ENCODE measurements around the gene MPI.
A peak's percentile ranks its signal among the peaks of the same experiment; 100 is the strongest.
"Not testable (repeated sequence)": the region's sequence is repeated elsewhere in the genome, so short reads cannot be mapped to it uniquely, and the experiment has no call there.

Gene MPI

DNA sequence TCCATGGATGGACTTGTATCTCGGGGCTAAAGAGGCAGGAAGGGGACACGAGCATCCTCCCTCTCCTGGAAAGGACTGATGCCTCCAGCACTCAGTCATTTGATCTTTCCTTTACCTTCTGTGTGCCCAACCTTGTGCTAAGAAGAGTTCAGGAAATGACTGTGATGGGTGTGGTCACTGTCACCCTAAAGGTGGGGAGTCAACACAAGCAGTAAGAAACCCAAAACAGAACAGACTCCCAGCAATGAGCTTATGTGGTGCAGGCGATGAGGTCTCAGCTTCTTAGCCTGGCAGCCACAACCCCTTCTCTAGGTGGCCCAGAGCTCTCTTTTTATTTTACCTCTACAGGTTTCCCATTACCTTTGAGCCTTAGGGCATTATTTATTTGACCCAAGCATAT, 3.8 kb downstream of the MPI start:
- Histone ChIP-seq H3K9me3 (ENCODE audit: insufficient read depth, low read length) (no peaks in the 10 kb centered on the region), H3K4me3 (ENCODE audit: low read length) (no peak overlapping the region), H3K27me3 (ENCODE audit: low read depth, low read length) (no peaks in the 10 kb centered on the region), H3K27ac (ENCODE audit: low read length) (peak overlapping the region; percentile 92), H3K36me3 (replicated peaks; ENCODE audit: low read depth, low read length) (peaks cover 59% of the 10 kb centered on the region), H3K4me2 (ENCODE audit: low read length) (peak overlapping the region; percentile 98), H2AFZ (ENCODE audit: low read depth, low read length) (no peak overlapping the region), H3K79me2 (ENCODE audit: low read length) (peaks cover 38% of the 10 kb centered on the region), H3K9ac (ENCODE audit: low read length) (peak overlapping the region; percentile 80; the same call in 1 of the 2 replicates), H4K20me1 (ENCODE audit: insufficient read depth, low read length) (no peaks in the 10 kb centered on the region), H3K4me1 (ENCODE audit: low read length) (peaks cover 41% of the 10 kb centered on the region)
- TF ChIP-seq, protein P1, sequence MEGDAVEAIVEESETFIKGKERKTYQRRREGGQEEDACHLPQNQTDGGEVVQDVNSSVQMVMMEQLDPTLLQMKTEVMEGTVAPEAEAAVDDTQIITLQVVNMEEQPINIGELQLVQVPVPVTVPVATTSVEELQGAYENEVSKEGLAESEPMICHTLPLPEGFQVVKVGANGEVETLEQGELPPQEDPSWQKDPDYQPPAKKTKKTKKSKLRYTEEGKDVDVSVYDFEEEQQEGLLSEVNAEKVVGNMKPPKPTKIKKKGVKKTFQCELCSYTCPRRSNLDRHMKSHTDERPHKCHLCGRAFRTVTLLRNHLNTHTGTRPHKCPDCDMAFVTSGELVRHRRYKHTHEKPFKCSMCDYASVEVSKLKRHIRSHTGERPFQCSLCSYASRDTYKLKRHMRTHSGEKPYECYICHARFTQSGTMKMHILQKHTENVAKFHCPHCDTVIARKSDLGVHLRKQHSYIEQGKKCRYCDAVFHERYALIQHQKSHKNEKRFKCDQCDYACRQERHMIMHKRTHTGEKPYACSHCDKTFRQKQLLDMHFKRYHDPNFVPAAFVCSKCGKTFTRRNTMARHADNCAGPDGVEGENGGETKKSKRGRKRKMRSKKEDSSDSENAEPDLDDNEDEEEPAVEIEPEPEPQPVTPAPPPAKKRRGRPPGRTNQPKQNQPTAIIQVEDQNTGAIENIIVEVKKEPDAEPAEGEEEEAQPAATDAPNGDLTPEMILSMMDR (IDR thresholded peaks at IDR 0.05; ENCODE audit: low read depth, low read length), result no peak
- TF ChIP-seq EZH2phosphoT487 (IDR thresholded peaks at IDR 0.05; ENCODE audit: low read depth), result no peak

DNA sequence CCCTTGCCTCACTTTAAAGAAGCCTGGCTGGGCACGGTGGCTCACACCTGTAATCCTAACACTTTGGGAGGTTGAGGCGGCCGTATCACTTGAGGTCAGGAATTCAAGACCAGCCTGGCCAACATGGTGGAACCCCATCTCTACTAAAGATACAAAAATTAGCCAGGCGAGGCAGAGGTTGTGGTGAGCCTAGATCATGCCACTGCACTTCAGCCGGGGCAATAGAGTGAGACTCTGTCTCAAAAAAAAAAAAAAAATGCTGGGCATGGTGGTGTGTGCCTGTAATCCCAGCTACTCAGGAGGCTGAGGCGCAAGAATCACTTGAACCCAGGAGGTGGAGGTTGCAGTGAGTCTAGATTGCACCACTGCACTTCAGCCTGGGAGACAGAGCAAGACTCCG, 4.5 kb downstream of the MPI start:
- H3K36me3 ChIP-seq (replicated peaks; ENCODE audit: low read depth, low read length), result peaks cover 66% of the 10 kb centered on the region
- not testable (repeated sequence) for H3K9me3 ChIP-seq (ENCODE audit: insufficient read depth, low read length)

DNA sequence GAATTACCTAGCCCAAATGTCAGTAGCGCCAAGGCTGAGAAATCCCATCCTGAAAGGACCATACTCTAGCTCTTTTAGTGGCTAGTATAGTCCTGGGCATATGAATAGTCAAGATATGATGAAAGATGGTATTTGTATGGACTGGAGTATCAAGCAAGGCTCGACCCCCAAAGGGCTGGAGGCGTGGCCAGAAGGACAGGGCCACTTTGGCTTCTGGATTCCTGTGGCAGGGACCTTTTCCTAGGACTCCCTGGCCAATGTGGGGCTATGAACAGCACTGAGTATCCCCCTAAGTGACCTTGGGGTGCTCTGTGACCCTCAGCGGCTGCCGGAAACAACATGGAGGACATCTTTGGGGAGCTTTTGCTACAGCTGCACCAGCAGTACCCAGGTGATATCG, 6.0 kb downstream of the MPI start:
- Histone ChIP-seq H3K4me1 (ENCODE audit: low read length) (peaks cover 30% of the 10 kb centered on the region), H3K79me2 (ENCODE audit: low read length) (peaks cover 24% of the 10 kb centered on the region), H3K27me3 (ENCODE audit: low read depth, low read length) (no peaks in the 10 kb centered on the region), H3K4me3 (ENCODE audit: low read length) (no peak overlapping the region), H3K27ac (ENCODE audit: low read length) (no peak overlapping the region), H4K20me1 (ENCODE audit: insufficient read depth, low read length) (no peaks in the 10 kb centered on the region), H3K9ac (ENCODE audit: low read length) (no peak overlapping the region), H3K36me3 (replicated peaks; ENCODE audit: low read depth, low read length) (peaks cover 80% of the 10 kb centered on the region), H3K4me2 (ENCODE audit: low read length) (no peak overlapping the region), H2AFZ (ENCODE audit: low read depth, low read length) (no peak overlapping the region), H3K9me3 (ENCODE audit: insufficient read depth, low read length) (no peaks in the 10 kb centered on the region)
- no peak for TF ChIP-seq EZH2phosphoT487 (IDR thresholded peaks at IDR 0.05; ENCODE audit: low read depth)
- TF ChIP-seq, protein P1 (IDR thresholded peaks at IDR 0.05; ENCODE audit: low read depth, low read length), result no peak

More for the DNA sequence above, 4.5 kb downstream of the MPI start:
- H2AFZ ChIP-seq (ENCODE audit: low read depth, low read length); H3K9ac ChIP-seq (ENCODE audit: low read length); H3K27ac ChIP-seq (ENCODE audit: low read length); H3K27me3 ChIP-seq (ENCODE audit: low read depth, low read length); H4K20me1 ChIP-seq (ENCODE audit: insufficient read depth, low read length); H3K4me2 ChIP-seq (ENCODE audit: low read length); H3K4me3 ChIP-seq (ENCODE audit: low read length): not testable (repeated sequence)
- H3K4me1 ChIP-seq (ENCODE audit: low read length), result peaks cover 35% of the 10 kb centered on the region
- H3K79me2 ChIP-seq (ENCODE audit: low read length), result peaks cover 38% of the 10 kb centered on the region

DNA sequence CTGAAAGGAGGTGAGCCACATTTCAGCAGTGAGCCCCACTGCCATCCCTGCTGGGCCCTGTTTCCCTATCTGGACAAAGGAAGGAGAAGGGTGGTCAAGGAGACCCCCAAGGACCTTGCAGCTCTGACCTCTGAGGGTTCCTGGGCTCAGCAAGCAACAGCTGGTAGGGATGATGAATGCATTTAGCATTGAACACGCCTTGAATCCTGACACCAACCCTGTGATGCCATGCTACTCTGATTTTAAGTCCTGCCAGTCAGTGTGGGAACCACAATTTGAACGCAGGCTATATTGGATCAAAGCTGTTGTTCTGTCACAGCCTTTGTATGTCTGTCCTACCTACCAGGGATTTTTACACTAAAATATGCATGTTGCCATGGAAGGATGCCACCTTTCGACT, 6.5 kb downstream of the MPI start:
- peaks cover 27% of the 10 kb centered on the region for H3K4me1 ChIP-seq (ENCODE audit: low read length)
- H3K9me3 ChIP-seq (ENCODE audit: insufficient read depth, low read length), result no peaks in the 10 kb centered on the region
- H3K27ac ChIP-seq (ENCODE audit: low read length), result no peak overlapping the region
- peaks cover 81% of the 10 kb centered on the region for H3K36me3 ChIP-seq (replicated peaks; ENCODE audit: low read depth, low read length)
- H3K27me3 ChIP-seq (ENCODE audit: low read depth, low read length), result no peaks in the 10 kb centered on the region
- no peak overlapping the region for H2AFZ ChIP-seq (ENCODE audit: low read depth, low read length)
- no peak for TF ChIP-seq EZH2phosphoT487 (IDR thresholded peaks at IDR 0.05; ENCODE audit: low read depth)
- TF ChIP-seq, protein P1 (IDR thresholded peaks at IDR 0.05; ENCODE audit: low read depth, low read length), result no peak
- H3K4me2 ChIP-seq (ENCODE audit: low read length), result no peak overlapping the region
- peaks cover 20% of the 10 kb centered on the region for H3K79me2 ChIP-seq (ENCODE audit: low read length)
- no peaks in the 10 kb centered on the region for H4K20me1 ChIP-seq (ENCODE audit: insufficient read depth, low read length)
- H3K4me3 ChIP-seq (ENCODE audit: low read length), result no peak overlapping the region
- H3K9ac ChIP-seq (ENCODE audit: low read length), result no peak overlapping the region

DNA sequence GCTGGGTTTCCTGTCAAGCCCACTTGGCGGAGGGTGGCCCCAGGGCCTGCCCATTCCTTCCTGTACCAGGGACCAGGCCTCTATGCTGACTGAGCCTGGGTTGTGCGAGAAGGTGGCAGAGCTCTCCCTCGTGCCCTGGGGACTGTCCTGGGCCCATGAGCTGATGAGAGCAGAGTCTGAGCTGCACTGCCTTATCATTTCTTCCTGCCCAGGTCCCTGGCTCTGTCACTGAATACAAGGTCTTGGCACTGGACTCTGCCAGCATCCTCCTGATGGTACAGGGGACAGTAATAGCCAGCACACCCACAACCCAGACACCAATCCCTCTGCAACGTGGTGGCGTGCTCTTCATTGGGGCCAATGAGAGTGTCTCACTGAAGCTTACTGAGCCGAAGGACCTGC, 7.5 kb downstream of the MPI start:
- Histone ChIP-seq H4K20me1 (ENCODE audit: insufficient read depth, low read length) (no peaks in the 10 kb centered on the region), H3K4me2 (ENCODE audit: low read length) (no peak overlapping the region), H3K4me1 (ENCODE audit: low read length) (peaks cover 25% of the 10 kb centered on the region), H2AFZ (ENCODE audit: low read depth, low read length) (no peak overlapping the region), H3K27me3 (ENCODE audit: low read depth, low read length) (no peaks in the 10 kb centered on the region), H3K27ac (ENCODE audit: low read length) (0 out of 2 replicates have a peak overlapping the region, but pooled peaks have one; percentile 20), H3K79me2 (ENCODE audit: low read length) (peaks cover 15% of the 10 kb centered on the region), H3K9me3 (ENCODE audit: insufficient read depth, low read length) (no peaks in the 10 kb centered on the region), H3K36me3 (replicated peaks; ENCODE audit: low read depth, low read length) (peaks cover 82% of the 10 kb centered on the region), H3K9ac (ENCODE audit: low read length) (no peak overlapping the region), H3K4me3 (ENCODE audit: low read length) (no peak overlapping the region)
- TF ChIP-seq, protein P1 (IDR thresholded peaks at IDR 0.05; ENCODE audit: low read depth, low read length), result no peak
- no peak for TF ChIP-seq EZH2phosphoT487 (IDR thresholded peaks at IDR 0.05; ENCODE audit: low read depth)
